ENCODE results near the gene GSG1L. TPM values are rescaled to one million over a fixed set of nuclear protein-coding genes. Genes with fewer than 3 reads are reported as not detected.

The GSG1L gene
- total RNA-seq, 4 donors from 2014 or later = not detected

GRCh38 chr16:27766236-27766925, 297.1 kb downstream of the GSG1L start:
- no peak for DNase-seq (ENCODE audit: low spot score)
- TF ChIP-seq CTCF (IDR thresholded peaks at IDR 0.05) = no peak
- no peak for ATAC-seq (ENCODE audit: low FRiP score)

- no peak for TF ChIP-seq CTCF (IDR thresholded peaks at IDR 0.05)
- ATAC-seq (ENCODE audit: low FRiP score) (no peak), DNase-seq (ENCODE audit: low spot score) (no peak)
Measured at GRCh38 chr16:27764869-27765675, 298.4 kb downstream of the GSG1L start.

- no peak for ATAC-seq (ENCODE audit: low FRiP score)
- TF ChIP-seq CTCF (IDR thresholded peaks at IDR 0.05) = no peak
- no peak for DNase-seq (ENCODE audit: low spot score)
Measured at GRCh38 chr16:27764427-27764826, 299.1 kb downstream of the GSG1L start.

GRCh38 chr16:27762441-27762840, 301.1 kb downstream of the GSG1L start:
- ATAC-seq (ENCODE audit: low FRiP score) (no peak), DNase-seq (ENCODE audit: low spot score) (no peak)
- no peak for TF ChIP-seq CTCF (IDR thresholded peaks at IDR 0.05)

- no peak for TF ChIP-seq CTCF (IDR thresholded peaks at IDR 0.05)
- ATAC-seq (ENCODE audit: low FRiP score) = no peak
- DNase-seq (ENCODE audit: low spot score) = no peak
Measured at GRCh38 chr16:27761816-27762215, 301.7 kb downstream of the GSG1L start.

- no peak for ATAC-seq (ENCODE audit: low FRiP score)
- no peak for TF ChIP-seq CTCF (IDR thresholded peaks at IDR 0.05)
- no peak for DNase-seq (ENCODE audit: low spot score)
Measured at GRCh38 chr16:27760789-27761176, 302.7 kb downstream of the GSG1L start.

Data from omental fat pad (tissue), 4 donors.